Sigmoid colon (tissue), 7 donors: Measurements from ENCODE around the gene ZBTB7C. TPM values are rescaled to one million over a fixed set of nuclear protein-coding genes. Genes with fewer than 3 reads are reported as not detected.
A peak's percentile ranks its signal among the peaks of the same experiment; 100 is the strongest.

ENCODE experiments used
- DNase-seq: peaks from one replicate; pipeline ENCODE4 v3.0.0-alpha.2; 2019
- H3K27ac ChIP-seq, 4 donors: fragments of 200-600 bp; sonication (generic); one replicate each; pipeline ENCODE4 v1.5.1; 2016 to 2019; ENCODE audit warnings: mild to moderate bottlenecking in 1 of 4
- H3K27me3 ChIP-seq, 3 donors: fragments of 200-600 bp; sonication (generic); one replicate each; pipeline ENCODE4 v1.5.1; 2019; ENCODE audit warnings: mild to moderate bottlenecking in 1 of 3
- H3K36me3 ChIP-seq, 4 donors: fragments of 200-600 bp; sonication (generic); one replicate each; pipeline ENCODE4 v1.5.1; 2016 to 2019
- H3K4me1 ChIP-seq, 4 donors: fragments of 200-600 bp; sonication (generic); one replicate each; pipeline ENCODE4 v1.5.1; 2017 to 2019
- H3K4me3 ChIP-seq, 4 donors: fragments of 200-600 bp; sonication (generic); one replicate each; pipeline ENCODE4 v1.5.1; 2017 to 2019; ENCODE audit warnings: mild to moderate bottlenecking in 2 of 4, moderate library complexity in 1 of 4
- H3K9me3 ChIP-seq, 4 donors: fragments of 200-600 bp in 3 of 4; sonication (generic) in 3 of 4; one replicate each; pipeline versions ENCODE4 v1.5.1 to v1.6.1; 2013 to 2019
- CTCF ChIP-seq, 4 experiments: fragments of 450-650 bp in 3 of 4; fragments of 200-600 bp in 1 of 4; IDR thresholded peaks; one replicate each; pipeline ENCODE4 v1.5.1; 2016 to 2019; ENCODE audit warnings: antibody characterized with exemption in 4 of 4, mild to moderate bottlenecking in 3 of 4, moderate library complexity in 2 of 4
- EP300 ChIP-seq, 4 donors: sonication (generic); formaldehyde crosslinking; IDR thresholded peaks; one replicate each; pipeline ENCODE4 v1.6.1; 2017; ENCODE audit warnings: antibody characterized with exemption in 4 of 4
- POLR2A ChIP-seq, 2 donors: fragments of 450-650 bp; IDR thresholded peaks; one replicate each; pipeline ENCODE4 v1.6.1; 2016; ENCODE audit warnings: antibody characterized with exemption in 2 of 2, mild to moderate bottlenecking in 2 of 2, moderate library complexity in 2 of 2
- POLR2AphosphoS5 ChIP-seq, 4 donors: sonication (generic); formaldehyde crosslinking; IDR thresholded peaks; one replicate each; pipeline ENCODE4 v1.6.1; 2017; ENCODE audit warnings: antibody characterized with exemption in 4 of 4
- WGBS, 2 donors: extraction: QIAGEN DNeasy Blood & Tissue Kit; methylation state at CpG; one replicate each; pipeline ENCODE4 v1.1.7; 2013; 5-methylcytosine and 5-hydroxymethylcytosine counted together
- intact Hi-C: fragments of 100-400 bp; cut with DNase I; formaldehyde crosslinking; loops from one replicate; pipeline ENCODE4 v1.15.1; 2023
- polyA plus RNA-seq, 3 donors: library from polyadenylated mRNA; stranded (reverse); fragments of 200-250 nt; gene quantifications; one replicate each; pipeline ENCODE4 v1.2.3, GENCODE V29; 2013
- total RNA-seq, 4 donors: library from RNA; depleted of rRNA; stranded (reverse); fragments of >200 nt; gene quantifications; one replicate each; pipeline ENCODE4 v1.1.0, GENCODE V29; 2016
- donor health status: healthy with polysubstance abuse.
- donor health status: Bipolar disorder and iron deficiency.
- donor health status: healthy.

ZBTB7C gene
- total and polyA plus RNA-seq, 7 donors: 0.41 to 18.6 (median 1.7) TPM

GRCh38 chr18:48172226-48173006 is 236.8 kb downstream of the ZBTB7C start:
- Histone ChIP-seq H3K36me3 (no peaks in the 10 kb centered on the region), H3K27ac (no peak overlapping the region), H3K4me3 (no peak overlapping the region), H3K27me3 (no peaks in the 10 kb centered on the region), H3K9me3 (no peaks in the 10 kb centered on the region), H3K4me1 (no peaks in the 10 kb centered on the region)
- peak; percentile 44 for DNase-seq
- WGBS, 2 donors: 91 to 94% methylated on average over 19 of the region's 19 CpGs
- intact Hi-C loops: no loop called here
- TF ChIP-seq POLR2AphosphoS5 (IDR thresholded peaks at IDR 0.05) (no peak), EP300 (IDR thresholded peaks at IDR 0.05) (no peak), CTCF (IDR thresholded peaks at IDR 0.05) (no peak), POLR2A (IDR thresholded peaks at IDR 0.05) (no peak)

- no peaks in the 10 kb centered on the region for H3K36me3 ChIP-seq
- DNase-seq: peak; percentile 29
- H3K27me3 ChIP-seq: no peaks in the 10 kb centered on the region
- intact Hi-C loops: no loop called here
- 92 to 93% methylated on average over 6 of the region's 6 CpGs for WGBS, 2 donors
- no peak for TF ChIP-seq POLR2A (IDR thresholded peaks at IDR 0.05)
- no peak for TF ChIP-seq POLR2AphosphoS5 (IDR thresholded peaks at IDR 0.05)
- no peaks in the 10 kb centered on the region for H3K4me1 ChIP-seq
- no peak overlapping the region for H3K4me3 ChIP-seq
- H3K9me3 ChIP-seq: no peaks in the 10 kb centered on the region
- H3K27ac ChIP-seq: no peak overlapping the region
Measured at GRCh38 chr18:48171490-48172188, 237.5 kb downstream of the ZBTB7C start.

GRCh38 chr18:48170651-48171050 is 238.5 kb downstream of the ZBTB7C start:
- Histone ChIP-seq H3K4me3 (no peak overlapping the region), H3K36me3 (no peaks in the 10 kb centered on the region), H3K9me3 (no peaks in the 10 kb centered on the region), H3K4me1 (no peaks in the 10 kb centered on the region), H3K27me3 (no peaks in the 10 kb centered on the region), H3K27ac (no peak overlapping the region)
- intact Hi-C loops: no loop called here
- 82 to 95% methylated on average over 5 of the region's 5 CpGs for WGBS, 2 donors
- no peak for TF ChIP-seq CTCF (IDR thresholded peaks at IDR 0.05)
- no peak for TF ChIP-seq POLR2A (IDR thresholded peaks at IDR 0.05)
- TF ChIP-seq POLR2AphosphoS5 (IDR thresholded peaks at IDR 0.05): no peak
- TF ChIP-seq EP300 (IDR thresholded peaks at IDR 0.05): no peak
- DNase-seq: peak; percentile 56

GRCh38 chr18:48168861-48169260 is 240.3 kb downstream of the ZBTB7C start:
- H3K27me3 ChIP-seq: no peaks in the 10 kb centered on the region
- WGBS, 2 donors: 91 to 97% methylated on average over 2 of the region's 2 CpGs
- no peak for DNase-seq

More at GRCh38 chr18:48168861-48169260, 240.3 kb downstream of the ZBTB7C start:
- Histone ChIP-seq H3K9me3 (no peaks in the 10 kb centered on the region), H3K4me3 (no peak overlapping the region), H3K27ac (no peak overlapping the region), H3K4me1 (no peaks in the 10 kb centered on the region), H3K36me3 (no peaks in the 10 kb centered on the region)
- intact Hi-C loops: no loop called here
- TF ChIP-seq POLR2AphosphoS5 (IDR thresholded peaks at IDR 0.05): no peak
- no peak for TF ChIP-seq POLR2A (IDR thresholded peaks at IDR 0.05)
- TF ChIP-seq EP300 (IDR thresholded peaks at IDR 0.05): no peak
- TF ChIP-seq CTCF (IDR thresholded peaks at IDR 0.05): no peak
